NCI-H226 (cell line): Measurements from ENCODE around the gene NCK2.

ENCODE experiments used
- DNase-seq: peaks from one replicate; pipeline ENCODE4 v3.0.0-alpha.2; 2015

NCK2 gene

DNA sequence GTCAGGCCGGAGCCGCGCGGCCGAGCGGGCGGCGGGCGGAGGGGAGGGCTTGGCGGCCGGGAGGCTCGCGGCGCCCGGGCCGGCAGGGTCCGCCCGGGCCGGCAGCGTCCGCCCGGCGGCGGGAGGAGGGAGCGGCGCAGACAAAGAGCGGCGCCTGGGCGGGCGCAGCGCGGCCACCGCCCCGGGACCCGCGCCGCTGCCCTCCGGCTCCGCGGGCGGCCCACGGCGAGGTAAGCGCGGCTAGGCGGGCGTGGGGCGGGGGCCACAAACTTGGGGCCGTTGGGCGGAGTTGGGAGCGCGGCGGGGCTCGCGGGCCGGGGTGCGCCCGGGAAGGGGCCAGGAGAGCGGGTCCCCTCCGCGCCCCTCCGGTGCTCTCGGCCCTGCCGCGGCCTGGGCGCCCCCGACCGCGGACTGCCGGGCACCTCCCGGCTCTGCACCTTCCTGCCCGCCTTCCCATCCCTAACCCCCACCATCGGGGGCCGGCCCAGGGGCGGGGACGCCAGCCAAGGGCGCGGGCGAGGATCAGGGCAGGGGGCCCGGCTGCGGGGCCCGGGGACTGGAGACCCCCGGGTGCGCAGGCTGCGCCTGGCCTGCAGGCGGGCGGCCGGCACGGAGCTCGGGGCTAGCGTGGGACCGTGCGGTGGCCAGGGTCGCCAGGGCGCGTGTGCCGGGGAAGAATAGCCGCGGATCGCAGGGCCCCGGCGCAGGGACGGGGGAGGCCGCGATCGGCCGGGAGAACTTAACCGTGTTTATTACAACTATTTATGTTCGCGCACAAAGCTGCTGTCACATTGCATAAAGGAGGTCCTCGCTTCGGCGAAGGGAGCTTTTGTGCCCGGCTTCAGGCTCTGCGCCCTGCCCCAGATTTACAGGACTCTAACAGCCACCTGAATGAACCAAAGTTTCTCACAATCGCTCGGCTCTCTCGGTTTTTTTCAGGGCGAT is at the start of gene NCK2:
NCK2 (plus strand) TSS at position 4 of the 945 bp plus-strand sequence. CDS start 110,152 bp downstream, outside the sequence.
- no peak for DNase-seq

DNA sequence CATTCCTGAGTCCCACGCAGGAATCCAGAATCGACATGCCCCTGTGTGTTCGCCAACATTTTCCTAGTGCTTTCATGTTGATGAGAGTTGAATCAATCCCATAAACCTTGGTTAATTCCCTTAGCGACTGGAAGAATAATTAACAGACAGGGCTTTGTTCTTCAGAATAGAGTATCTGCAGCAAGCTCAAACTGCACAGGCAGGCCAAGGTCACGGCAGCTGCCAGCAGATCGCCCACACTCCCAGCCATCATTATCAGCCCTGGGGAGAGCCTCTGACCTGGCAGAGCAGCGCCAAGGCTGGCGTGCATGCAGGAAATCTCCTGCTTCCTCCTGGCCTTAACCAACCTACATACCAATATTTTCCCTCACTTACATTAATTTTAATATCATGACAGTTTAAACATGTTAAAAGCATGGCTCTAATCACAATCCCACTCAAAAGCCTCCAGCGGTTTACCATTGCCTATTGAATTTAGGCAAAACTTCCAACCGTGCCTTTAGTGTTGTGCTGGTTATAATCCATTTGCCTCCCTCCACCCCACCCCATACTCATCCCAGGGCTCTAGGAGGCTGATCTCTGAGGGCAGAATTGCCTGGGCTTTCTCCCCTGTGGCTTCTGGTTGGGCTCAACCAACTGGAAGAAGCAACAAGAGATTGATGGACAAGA is 46.8 kb upstream of the NCK2 start:
- DNase-seq: no peak

DNA sequence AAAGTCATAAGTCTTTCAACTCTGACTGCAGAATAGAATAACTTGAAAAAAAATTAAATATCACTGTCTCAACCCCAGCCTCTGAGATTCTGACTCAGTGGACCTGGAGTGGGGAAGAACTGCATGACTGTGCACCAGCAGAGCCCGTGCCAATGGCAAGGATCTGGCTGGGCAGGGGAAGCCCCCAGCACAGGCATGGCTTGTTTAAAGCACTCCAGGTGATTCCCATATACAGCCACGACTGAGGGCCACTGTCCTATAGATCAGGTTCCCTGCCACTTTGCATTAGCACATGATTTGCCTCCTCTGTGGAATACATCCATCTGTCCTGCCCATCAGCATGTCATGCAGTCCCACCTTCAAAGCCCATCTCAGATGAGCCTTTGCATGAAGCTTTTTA is 45.9 kb upstream of the NCK2 start:
- no peak for DNase-seq

DNA sequence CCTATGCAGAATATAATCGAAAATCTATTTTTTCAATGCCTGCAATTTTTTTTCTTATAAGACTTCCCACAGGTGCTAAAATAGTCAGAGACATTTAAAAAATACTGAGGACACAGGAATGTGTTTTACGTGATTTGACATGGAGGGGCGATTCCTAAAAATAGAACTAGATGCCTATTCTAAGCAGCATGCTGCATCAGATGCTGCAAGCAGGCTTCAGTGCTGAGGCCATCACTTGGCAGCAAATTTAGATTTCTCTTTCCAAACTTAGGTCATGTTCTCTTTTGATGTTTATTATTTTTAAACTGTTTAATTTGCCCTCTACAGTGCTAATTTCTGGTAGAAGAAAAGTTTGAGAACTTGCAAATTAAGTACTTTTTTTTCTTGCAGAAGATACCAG is 43.7 kb upstream of the NCK2 start:
- no peak for DNase-seq

GRCh38 chr2:105708697-105709096 is 36.0 kb upstream of the NCK2 start:
- DNase-seq: no peak

GRCh38 chr2:105711394-105711793 is 33.3 kb upstream of the NCK2 start:
- DNase-seq: no peak

GRCh38 chr2:105712166-105712915 is 32.4 kb upstream of the NCK2 start:
- DNase-seq: peak; percentile 86

DNA sequence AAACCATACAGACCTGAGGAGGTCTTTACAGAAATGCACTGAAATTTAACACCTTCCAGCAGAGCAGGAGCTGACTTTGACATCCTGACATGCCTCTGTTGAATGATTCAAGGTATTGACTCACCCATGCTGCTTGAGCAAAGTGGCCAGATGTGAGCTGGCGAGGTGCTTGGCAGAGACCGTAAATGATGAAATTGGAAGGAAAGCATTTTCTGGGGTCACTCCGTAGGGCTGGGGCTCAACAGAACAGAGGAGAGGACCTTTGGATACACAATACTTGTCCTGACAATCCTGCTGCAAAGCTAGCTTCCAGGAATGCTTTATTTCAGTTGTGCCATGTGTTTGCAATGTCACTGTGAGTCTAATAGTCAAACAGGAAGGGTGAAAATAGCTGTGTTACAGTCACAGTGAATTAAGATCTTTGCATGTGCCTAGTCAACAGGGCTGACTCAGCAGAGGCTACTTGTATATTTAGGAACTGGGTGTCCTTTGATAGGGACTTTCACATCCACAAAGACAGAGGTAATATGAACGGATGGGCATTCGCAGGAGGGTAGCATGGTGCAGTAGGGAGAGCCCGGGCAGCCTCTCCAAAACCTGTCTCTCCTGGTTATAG is 31.6 kb upstream of the NCK2 start:
- DNase-seq: peak; percentile 59

- no peak for DNase-seq
These were observed 30.6 kb upstream of the NCK2 start for GRCh38 chr2:105714141-105714540.

GRCh38 chr2:105718846-105719481 is 25.7 kb upstream of the NCK2 start:
- no peak for DNase-seq

- DNase-seq: no peak
These were observed 22.7 kb upstream of the NCK2 start for GRCh38 chr2:105721991-105722511.

GRCh38 chr2:105722726-105723297 is 21.9 kb upstream of the NCK2 start:
- no peak for DNase-seq

- no peak for DNase-seq
These were observed 21.3 kb upstream of the NCK2 start for GRCh38 chr2:105723431-105723830.

- DNase-seq: no peak
These were observed 19.3 kb upstream of the NCK2 start for GRCh38 chr2:105725388-105725787.

DNA sequence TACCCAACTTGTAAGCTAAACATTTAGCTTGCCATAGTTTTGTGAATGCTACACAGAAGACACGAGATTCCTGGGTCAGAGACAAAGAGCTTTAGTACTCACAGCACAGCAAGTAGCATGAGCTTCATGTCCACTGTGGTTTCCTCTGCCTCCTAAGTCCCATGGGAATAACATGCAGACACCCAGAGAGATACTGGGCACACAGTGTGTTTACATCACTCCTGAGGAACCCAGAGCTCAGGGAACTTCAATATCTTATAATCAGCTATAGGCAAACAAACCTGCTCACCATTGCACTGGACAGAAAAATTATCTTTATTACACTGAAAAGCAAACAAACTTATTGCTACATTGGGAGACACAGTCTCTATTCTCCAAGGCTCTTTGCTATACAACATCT is 14.5 kb upstream of the NCK2 start:
- no peak for DNase-seq

DNA sequence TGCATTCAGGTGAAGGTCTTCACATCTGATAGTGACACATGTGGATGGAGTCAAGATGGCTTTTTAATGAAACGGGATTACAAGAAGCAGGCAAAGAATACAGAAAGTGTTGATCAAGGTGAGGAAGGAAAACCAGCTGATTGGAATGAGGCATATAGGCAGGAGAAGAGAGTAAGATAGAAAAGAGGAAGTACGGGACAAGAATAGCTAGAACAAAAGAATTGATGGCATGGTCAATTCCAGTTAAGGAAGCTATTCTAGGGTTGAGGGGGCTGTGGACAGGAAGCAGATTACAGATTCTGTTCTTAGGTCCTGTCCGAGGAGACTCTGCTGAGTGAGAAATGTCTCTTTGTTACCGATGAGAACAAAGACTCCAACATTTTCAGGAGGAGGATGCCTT is 13.2 kb upstream of the NCK2 start:
- no peak for DNase-seq

DNA sequence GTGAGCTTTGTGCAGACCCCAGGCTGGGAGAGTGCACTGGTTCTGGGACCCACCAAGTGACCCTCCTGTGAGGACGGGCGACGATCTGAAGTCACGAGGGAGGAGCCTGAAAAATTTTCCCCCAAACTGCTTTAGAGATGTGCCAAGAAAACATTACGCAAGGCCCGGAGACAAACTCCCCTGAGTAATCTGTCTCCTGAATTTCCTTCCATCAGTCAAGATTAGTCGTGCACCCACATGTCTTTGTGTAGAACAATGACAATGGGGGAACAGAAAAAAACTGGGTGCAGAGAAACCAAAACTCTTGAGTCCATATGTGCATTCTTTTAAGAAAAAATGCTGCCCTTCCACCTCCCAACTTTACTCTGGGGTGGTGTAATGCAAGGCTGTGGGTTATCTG is 12.6 kb upstream of the NCK2 start:
- no peak for DNase-seq

- DNase-seq: no peak
These were observed 11.6 kb upstream of the NCK2 start for GRCh38 chr2:105732955-105733607.

- no peak for DNase-seq
These were observed 10.8 kb upstream of the NCK2 start for GRCh38 chr2:105733875-105734274.

GRCh38 chr2:105734762-105735538 is 9.8 kb upstream of the NCK2 start:
- DNase-seq: peak; percentile 69
